Heart left ventricle (tissue), 16 donors: ENCODE results near the gene RAB4B. TPM values are rescaled to one million over a fixed set of nuclear protein-coding genes. Genes with fewer than 3 reads are reported as not detected.
"Not testable (repeated sequence)": the region's sequence is repeated elsewhere in the genome, so short reads cannot be mapped to it uniquely, and the experiment has no call there.

Source experiments
- ATAC-seq, 4 donors: fragments of 200-7000 bp; cut with Tn5 transposase; one replicate each; pipeline ENCODE4 v1.9.1; 2020 to 2022; ENCODE audit warnings: moderate library complexity in 4 of 4, mild to moderate bottlenecking in 3 of 4, moderate number of reproducible peaks in 1 of 4
- DNase-seq, 5 donors: peaks; one replicate each; pipeline ENCODE4 v3.0.0-alpha.2; 2020
- H3K27ac ChIP-seq, 12 donors: fragments of 200-600 bp; sonication (generic) in 4 of 12; one replicate each; pipeline versions ENCODE4 v1.5.0 to v1.8.0; 2016 to 2022; ENCODE audit warnings: mild to moderate bottlenecking in 2 of 12
- H3K27me3 ChIP-seq, 9 donors: fragments of 200-600 bp; sonication (generic) in 2 of 9; one replicate each; pipeline versions ENCODE4 v1.5.1 to v1.8.0; 2016 to 2022; ENCODE audit warnings: mild to moderate bottlenecking in 3 of 9
- H3K36me3 ChIP-seq, 9 donors: fragments of 200-600 bp; sonication (generic) in 2 of 9; one replicate each; pipeline versions ENCODE4 v1.5.0 to v1.8.0; 2018 to 2022; ENCODE audit warnings: mild to moderate bottlenecking in 2 of 9
- H3K4me1 ChIP-seq, 12 donors: fragments of 200-600 bp; sonication (generic) in 4 of 12; one replicate each; pipeline versions ENCODE4 v1.5.0 to v1.8.0; 2016 to 2022; ENCODE audit warnings: mild to moderate bottlenecking in 3 of 12
- H3K4me3 ChIP-seq, 12 donors: fragments of 200-600 bp; sonication (generic) in 4 of 12; one replicate each; pipeline versions ENCODE4 v1.5.0 to v1.8.0; 2017 to 2022; ENCODE audit warnings: mild to moderate bottlenecking in 9 of 12, moderate library complexity in 4 of 12
- H3K9me3 ChIP-seq, 12 donors: fragments of 200-600 bp; sonication (generic) in 4 of 12; one replicate each; pipeline versions ENCODE4 v1.5.0 to v1.8.0; 2016 to 2022; ENCODE audit warnings: mild to moderate bottlenecking in 1 of 12
- CTCF ChIP-seq, 12 donors: fragments of 200-600 bp; sonication (generic) in 4 of 12; IDR thresholded peaks; one replicate each; pipeline versions ENCODE4 v1.5.0 to v1.8.0; 2018 to 2022; ENCODE audit warnings: antibody characterized with exemption in 12 of 12, mild to moderate bottlenecking in 5 of 12
- POLR2A ChIP-seq, 2 donors: fragments of 450-650 bp; IDR thresholded peaks; one replicate each; pipeline ENCODE4 v1.6.1; 2017; ENCODE audit warnings: antibody characterized with exemption in 2 of 2, mild to moderate bottlenecking in 2 of 2, moderate library complexity in 2 of 2
- WGBS, 4 donors: extraction: QIAGEN DNeasy Blood & Tissue Kit in 2 of 4; methylation state at CpG; one replicate each; pipeline versions ENCODE4 v1.1.5 to v1.1.7; 2013 to 2018; 5-methylcytosine and 5-hydroxymethylcytosine counted together
- intact Hi-C, 10 donors: fragments of 100-400 bp; cut with DNase I; formaldehyde crosslinking; loops; one replicate each; pipeline versions ENCODE4 v1.11.1 to v1.14.2; 2022
- polyA plus RNA-seq, 2 donors: library from polyadenylated mRNA; stranded (reverse); fragments of 200-250 nt; gene quantifications; one replicate each; pipeline ENCODE4 v1.2.3, GENCODE V29; 2013
- total RNA-seq, 9 donors: library from RNA; depleted of rRNA in 2 of 9; stranded (reverse); fragments of >200 nt in 2 of 9; fragmentation: NEBNext Ultra II Directional in 3 of 9; extraction: Animal tissue kit (Norgen Biotek cat#: 25700) in 3 of 9; gene quantifications; one replicate each; pipeline versions ENCODE4 v1.1.0 to v1.2.4, GENCODE V29; 2016 to 2023
- donor health status: ischemic (EF 13 %, LVEDD 7.1; RV severe dilation, severe dysfunction).
- donor health status: healthy with polysubstance abuse.
- donor health status: DM: no; HTN: yes; CAD: no.
- donor health status: DM: no; HTN: no; CAD: no.
- donor health status: ischemic (EF 25% LVEDD 6.9; RV normal size, moderate dysfunction).
- donor health status: ischemic (EF 25% LVEDD 5.7; RV mildly dilated, moderate dysfunction).
- donor health status: healthy.
- donor health status: DM: yes; HTN: yes; CAD: no.
- donor health status: ischemic (EF 35%, LVEDD 5.7; RV mildly dilated, moderate dysfunction).
- donor health status: nonischemic (EF 11% LVEDD 7.7; RV severe dilation, severe dysfunction).
- donor health status: DM: yes; HTN: yes; CAD: no.
- donor health status: PGD.
- donor health status: ischemic (EF 29% LVEDD 5.4; RV normal size, mild dysfunction).
- donor health status: nonischemic (EF 23%, LVEDD 6.1; RV moderate dilation, normal function).

The RAB4B gene
- total and polyA plus RNA-seq, 11 donors = 12.3 to 50.1 (median 17.2) TPM

DNA sequence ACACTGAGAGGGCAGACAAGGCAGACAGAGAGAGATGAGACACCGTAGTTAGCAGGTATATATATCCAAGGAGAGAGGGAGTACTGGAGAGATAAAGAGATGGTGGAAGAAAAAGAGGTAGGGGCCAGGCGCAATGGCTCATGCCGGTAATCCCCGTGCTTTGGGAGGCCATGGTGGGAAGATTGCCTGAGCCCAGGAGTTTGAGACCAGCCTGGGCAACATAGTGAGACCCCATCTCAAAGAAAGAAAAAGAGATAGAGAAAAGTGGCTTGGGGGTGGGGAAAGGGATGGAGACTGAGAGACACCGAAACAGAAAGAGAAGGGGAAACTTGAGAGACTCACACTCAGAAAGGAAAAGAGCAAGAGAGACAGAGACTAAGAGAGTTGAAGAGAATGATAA lies 2.5 kb downstream of the RAB4B start:
- Histone ChIP-seq H3K9me3 (no peaks in the 10 kb centered on the region), H3K27me3 (no peaks in the 10 kb centered on the region), H3K36me3 (peaks cover 0 to 29% (median 4%) of the 10 kb centered on the region in 9 donors), H3K27ac (no peak overlapping the region), H3K4me1 (peaks cover 0 to 25% (median 13%) of the 10 kb centered on the region in 12 donors), H3K4me3 (no peak overlapping the region)
- no peak for ATAC-seq
- intact Hi-C loops = no loop called here
- DNase-seq = no peak
- 93 to 98% (median 96%) methylated on average over 5 of the region's 5 CpGs for WGBS, 4 donors
- TF ChIP-seq CTCF (IDR thresholded peaks at IDR 0.05) (no peak), POLR2A (IDR thresholded peaks at IDR 0.05) (no peak)

DNA sequence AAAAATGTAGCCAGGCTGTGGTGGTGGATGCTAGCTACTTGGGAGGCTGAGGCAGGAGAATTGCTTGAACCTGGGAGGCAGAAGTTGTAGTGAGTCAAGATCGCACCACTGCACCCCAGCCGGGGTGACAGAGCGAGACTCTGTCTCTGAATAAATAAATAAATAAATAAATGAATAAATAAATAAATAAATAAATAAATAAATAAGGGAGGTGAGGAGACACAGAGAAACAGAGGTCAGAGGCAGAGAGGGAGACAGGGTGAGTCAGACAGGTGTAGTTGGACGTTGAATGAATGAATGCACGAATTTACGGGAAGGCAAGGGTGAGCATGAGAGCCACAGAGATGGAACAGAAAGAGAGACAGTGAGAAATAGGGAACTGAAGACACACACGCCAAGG lies 3.1 kb downstream of the RAB4B start:
- Histone ChIP-seq H3K4me1 (peaks cover 0 to 24% (median 13%) of the 10 kb centered on the region in 12 donors), H3K27me3 (no peaks in the 10 kb centered on the region), H3K36me3 (peaks cover 0 to 29% (median 4%) of the 10 kb centered on the region in 9 donors), H3K9me3 (no peaks in the 10 kb centered on the region), H3K27ac (no peak overlapping the region), H3K4me3 (no peak overlapping the region)
- 95 to 97% (median 97%) methylated on average over 7 of the region's 7 CpGs for WGBS, 4 donors
- ATAC-seq (no peak), DNase-seq (no peak)
- intact Hi-C loops = no loop called here
- TF ChIP-seq POLR2A (IDR thresholded peaks at IDR 0.05) = no peak

- H3K27ac ChIP-seq = no peak overlapping the region
- 90 to 96% (median 92%) methylated on average over 11 to 14 of the region's 14 CpGs for WGBS, 4 donors
- H3K4me1 ChIP-seq = peaks cover 0 to 10% (median 6%) of the 10 kb centered on the region in 12 donors
- DNase-seq (no peak), ATAC-seq (no peak)
- no peaks in the 10 kb centered on the region for H3K9me3 ChIP-seq
- intact Hi-C loops = no loop called here
- no peak overlapping the region for H3K4me3 ChIP-seq
- peaks cover 0 to 48% (median 12%) of the 10 kb centered on the region in 9 donors for H3K36me3 ChIP-seq
- H3K27me3 ChIP-seq = no peaks in the 10 kb centered on the region
- TF ChIP-seq CTCF (IDR thresholded peaks at IDR 0.05) (no peak), POLR2A (IDR thresholded peaks at IDR 0.05) (no peak)
These were observed 5.7 kb downstream of the RAB4B start for GRCh38 chr19:40783711-40784110.

GRCh38 chr19:40784146-40784545 lies 6.1 kb downstream of the RAB4B start:
- DNase-seq, H3K4me1 ChIP-seq, H3K27ac ChIP-seq, H3K9me3 ChIP-seq, H3K4me3 ChIP-seq, ATAC-seq, H3K27me3 ChIP-seq, intact Hi-C loops: not testable (repeated sequence)
- WGBS, 4 donors = 94 to 100% (median 97%) methylated on average over 1 to 2 of the region's 2 CpGs
- H3K36me3 ChIP-seq = peaks cover 0 to 52% (median 12%) of the 10 kb centered on the region in 9 donors

- intact Hi-C loops = no loop called here
- ATAC-seq = no peak
- Histone ChIP-seq H3K4me3 (no peak overlapping the region), H3K27me3 (no peaks in the 10 kb centered on the region), H3K4me1 (no peaks in the 10 kb centered on the region), H3K9me3 (no peaks in the 10 kb centered on the region), H3K36me3 (peaks cover 0 to 52% (median 15%) of the 10 kb centered on the region in 9 donors), H3K27ac (no peak overlapping the region)
- WGBS, 4 donors = 59 to 100% (median 71%) methylated on average over 1 of the region's 1 CpG
- DNase-seq = no peak
- no peak for TF ChIP-seq CTCF (IDR thresholded peaks at IDR 0.05)
- TF ChIP-seq POLR2A (IDR thresholded peaks at IDR 0.05) = no peak
These were observed 7.5 kb downstream of the RAB4B start for GRCh38 chr19:40785526-40785925.
